ENCODE results near the gene KANSL1.

Gene KANSL1

DNA sequence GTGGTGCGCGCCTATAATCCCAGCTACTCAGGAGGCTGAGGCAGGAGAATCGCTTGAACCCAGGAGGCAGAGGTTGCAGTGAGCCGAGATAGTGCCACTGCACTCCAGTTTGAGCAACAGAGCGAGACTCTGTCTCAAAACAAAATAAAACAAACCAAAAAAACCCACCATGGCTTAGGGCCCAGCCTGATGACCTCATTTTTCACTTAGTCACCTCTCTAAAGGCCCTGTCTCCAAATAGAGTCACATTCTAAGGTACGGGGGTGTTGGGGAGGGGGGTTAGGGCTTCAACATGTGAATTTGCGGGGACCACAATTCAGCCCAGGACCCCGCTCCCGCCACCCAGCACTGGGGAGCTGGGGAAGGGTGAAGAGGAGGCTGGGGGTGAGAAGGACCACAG is 195.6 kb downstream of the KANSL1 start:
- no peak for DNase-seq

- no peak for DNase-seq
Measured at GRCh38 chr17:45997166-45997565, 196.1 kb downstream of the KANSL1 start.

DNA sequence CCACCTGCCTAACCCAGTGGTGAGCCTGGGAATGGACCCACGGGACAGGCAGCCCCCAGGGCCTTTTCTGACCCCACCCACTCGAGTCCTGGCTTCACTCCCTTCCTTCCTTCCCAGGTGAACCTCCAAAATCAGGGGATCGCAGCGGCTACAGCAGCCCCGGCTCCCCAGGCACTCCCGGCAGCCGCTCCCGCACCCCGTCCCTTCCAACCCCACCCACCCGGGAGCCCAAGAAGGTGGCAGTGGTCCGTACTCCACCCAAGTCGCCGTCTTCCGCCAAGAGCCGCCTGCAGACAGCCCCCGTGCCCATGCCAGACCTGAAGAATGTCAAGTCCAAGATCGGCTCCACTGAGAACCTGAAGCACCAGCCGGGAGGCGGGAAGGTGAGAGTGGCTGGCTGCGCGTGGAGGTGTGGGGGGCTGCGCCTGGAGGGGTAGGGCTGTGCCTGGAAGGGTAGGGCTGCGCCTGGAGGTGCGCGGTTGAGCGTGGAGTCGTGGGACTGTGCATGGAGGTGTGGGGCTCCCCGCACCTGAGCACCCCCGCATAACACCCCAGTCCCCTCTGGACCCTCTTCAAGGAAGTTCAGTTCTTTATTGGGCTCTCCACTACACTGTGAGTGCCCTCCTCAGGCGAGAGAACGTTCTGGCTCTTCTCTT is 196.8 kb downstream of the KANSL1 start:
- no peak for DNase-seq

- DNase-seq = no peak
Measured at GRCh38 chr17:45995627-45996270, 197.5 kb downstream of the KANSL1 start.

GRCh38 chr17:45994987-45995386 is 198.2 kb downstream of the KANSL1 start:
- DNase-seq = no peak

- no peak for DNase-seq
Measured at GRCh38 chr17:45993962-45994627, 199.1 kb downstream of the KANSL1 start.

- DNase-seq = no peak
Measured at GRCh38 chr17:45992904-45993303, 200.3 kb downstream of the KANSL1 start.

GRCh38 chr17:45992175-45992574 is 201.1 kb downstream of the KANSL1 start:
- DNase-seq = no peak

DNA sequence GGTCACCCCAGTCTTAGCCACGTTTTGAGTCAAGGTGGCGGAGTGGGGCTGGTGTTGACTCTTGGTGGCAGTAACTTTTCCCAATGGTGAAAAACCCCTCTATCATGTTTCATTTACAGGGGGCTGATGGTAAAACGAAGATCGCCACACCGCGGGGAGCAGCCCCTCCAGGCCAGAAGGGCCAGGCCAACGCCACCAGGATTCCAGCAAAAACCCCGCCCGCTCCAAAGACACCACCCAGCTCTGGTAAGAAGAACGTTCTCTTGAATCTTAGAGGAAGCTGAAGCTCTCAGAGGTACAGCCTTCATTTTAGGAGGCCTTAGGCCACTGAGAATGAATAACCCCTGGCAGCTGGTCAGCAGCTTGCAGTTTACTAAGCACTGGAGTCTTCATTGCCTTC is 201.9 kb downstream of the KANSL1 start:
- no peak for DNase-seq

- DNase-seq = no peak
Measured at GRCh38 chr17:45990886-45991285, 202.3 kb downstream of the KANSL1 start.

DNA sequence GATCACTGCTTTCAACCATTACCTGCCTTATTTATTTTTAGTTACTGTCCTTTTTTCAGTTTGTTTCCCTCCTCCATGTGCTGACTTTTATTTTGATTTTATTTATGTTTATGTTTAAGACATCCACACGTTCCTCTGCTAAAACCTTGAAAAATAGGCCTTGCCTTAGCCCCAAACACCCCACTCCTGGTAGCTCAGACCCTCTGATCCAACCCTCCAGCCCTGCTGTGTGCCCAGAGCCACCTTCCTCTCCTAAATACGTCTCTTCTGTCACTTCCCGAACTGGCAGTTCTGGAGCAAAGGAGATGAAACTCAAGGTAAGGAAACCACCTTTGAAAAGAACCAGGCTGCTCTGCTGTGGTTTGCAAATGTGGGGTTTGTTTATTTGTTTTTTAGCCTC is 203.5 kb downstream of the KANSL1 start:
- no peak for DNase-seq

GRCh38 chr17:45987706-45988105 is 205.5 kb downstream of the KANSL1 start:
- no peak for DNase-seq

DNA sequence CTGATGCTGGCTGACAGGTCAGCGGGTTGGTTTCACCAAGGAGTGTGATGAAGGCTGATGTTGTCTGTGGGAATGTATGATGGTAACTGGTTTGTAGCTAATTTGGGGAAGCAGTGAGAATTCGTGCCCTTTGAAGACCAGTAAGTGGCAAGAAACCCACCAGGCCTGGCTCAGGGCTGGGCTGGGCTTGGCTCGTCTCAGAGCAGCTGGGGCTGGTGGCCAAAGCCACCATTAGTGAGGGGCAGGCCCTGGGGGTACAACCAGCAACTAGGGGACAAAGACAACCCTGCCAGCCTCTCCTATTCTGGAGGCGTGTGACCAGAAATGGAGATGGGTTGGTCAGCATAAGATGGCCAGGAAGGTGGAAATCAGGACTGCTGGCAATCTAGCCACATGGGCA is 207.2 kb downstream of the KANSL1 start:
- DNase-seq = no peak

DNA sequence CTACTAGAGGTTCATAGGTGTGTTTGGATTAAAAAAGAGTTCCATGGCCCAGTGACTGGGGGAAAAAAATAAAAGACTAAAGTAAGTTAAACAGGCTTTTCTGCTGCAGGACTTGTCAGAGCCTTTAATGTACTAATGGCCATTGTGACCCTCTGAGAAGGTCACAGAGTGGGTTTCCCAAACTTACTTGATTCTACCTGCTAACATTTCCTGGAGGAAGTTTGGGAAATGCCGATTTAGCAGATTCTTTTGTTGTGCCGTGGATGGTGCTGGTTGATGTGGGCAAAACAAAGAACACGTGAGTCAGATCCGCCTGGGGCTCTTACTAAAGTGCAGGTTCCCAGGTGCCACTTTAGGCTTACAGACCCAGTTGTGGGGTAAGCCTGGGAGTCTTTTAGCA is 207.8 kb downstream of the KANSL1 start:
- DNase-seq = no peak

- DNase-seq = no peak
Measured at GRCh38 chr17:45984368-45984767, 208.9 kb downstream of the KANSL1 start.

DNA sequence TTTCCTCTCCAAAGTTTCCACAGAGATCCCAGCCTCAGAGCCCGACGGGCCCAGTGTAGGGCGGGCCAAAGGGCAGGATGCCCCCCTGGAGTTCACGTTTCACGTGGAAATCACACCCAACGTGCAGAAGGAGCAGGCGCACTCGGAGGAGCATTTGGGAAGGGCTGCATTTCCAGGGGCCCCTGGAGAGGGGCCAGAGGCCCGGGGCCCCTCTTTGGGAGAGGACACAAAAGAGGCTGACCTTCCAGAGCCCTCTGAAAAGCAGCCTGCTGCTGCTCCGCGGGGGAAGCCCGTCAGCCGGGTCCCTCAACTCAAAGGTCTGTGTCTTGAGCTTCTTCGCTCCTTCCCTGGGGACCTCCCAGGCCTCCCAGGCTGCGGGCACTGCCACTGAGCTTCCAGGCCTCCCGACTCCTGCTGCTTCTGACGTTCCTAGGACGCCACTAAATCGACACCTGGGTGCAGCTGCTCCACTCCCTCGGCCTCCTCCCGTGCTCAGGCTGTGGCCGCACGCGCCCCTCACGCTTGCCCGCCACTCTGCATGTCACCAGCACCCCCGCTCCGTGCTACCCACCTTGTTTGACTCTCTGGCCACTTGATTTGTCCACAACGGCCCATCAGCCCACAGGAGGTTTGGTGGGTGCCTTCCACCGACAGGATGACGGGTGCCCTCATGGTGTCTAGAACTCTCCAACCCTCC is 209.5 kb downstream of the KANSL1 start:
- DNase-seq = no peak

DNA sequence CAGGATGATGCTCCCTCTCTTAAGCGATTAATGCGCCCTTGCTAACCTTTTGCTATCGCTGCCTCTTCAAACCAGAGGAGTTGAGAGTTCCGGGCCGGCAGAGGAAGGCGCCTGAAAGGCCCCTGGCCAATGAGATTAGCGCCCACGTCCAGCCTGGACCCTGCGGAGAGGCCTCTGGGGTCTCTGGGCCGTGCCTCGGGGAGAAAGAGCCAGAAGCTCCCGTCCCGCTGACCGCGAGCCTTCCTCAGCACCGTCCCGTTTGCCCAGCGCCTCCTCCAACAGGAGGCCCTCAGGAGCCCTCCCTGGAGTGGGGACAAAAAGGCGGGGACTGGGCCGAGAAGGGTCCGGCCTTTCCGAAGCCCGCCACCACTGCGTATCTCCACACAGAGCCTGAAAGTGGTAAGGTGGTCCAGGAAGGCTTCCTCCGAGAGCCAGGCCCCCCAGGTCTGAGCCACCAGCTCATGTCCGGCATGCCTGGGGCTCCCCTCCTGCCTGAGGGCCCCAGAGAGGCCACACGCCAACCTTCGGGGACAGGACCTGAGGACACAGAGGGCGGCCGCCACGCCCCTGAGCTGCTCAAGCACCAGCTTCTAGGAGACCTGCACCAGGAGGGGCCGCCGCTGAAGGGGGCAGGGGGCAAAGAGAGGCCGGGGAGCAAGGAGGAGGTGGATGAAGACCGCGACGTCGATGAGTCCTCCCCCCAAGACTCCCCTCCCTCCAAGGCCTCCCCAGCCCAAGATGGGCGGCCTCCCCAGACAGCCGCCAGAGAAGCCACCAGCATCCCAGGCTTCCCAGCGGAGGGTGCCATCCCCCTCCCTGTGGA is 210.2 kb downstream of the KANSL1 start:
- DNase-seq = no peak

GRCh38 chr17:45981306-45981705 is 211.9 kb downstream of the KANSL1 start:
- DNase-seq = no peak

GRCh38 chr17:45980855-45981254 is 212.4 kb downstream of the KANSL1 start:
- DNase-seq = no peak
